Caco-2 (cell line): ENCODE data around the gene CD302. TPM values are rescaled to one million over a fixed set of nuclear protein-coding genes. Genes with fewer than 3 reads are reported as not detected.
"Not testable (repeated sequence)": the region's sequence is repeated elsewhere in the genome, so short reads cannot be mapped to it uniquely, and the experiment has no call there.

Experiments used
- BruUV-seq: library from RNA; stranded (reverse); fragments of 400-500 nt; replicated peaks from 2 replicates; lab custom pipeline; 2021; lab: Mats Ljungman, UMichigan
- CTCF ChIA-PET: fragments of 300-600 bp; sonication (Branson Sonifier 250); formaldehyde crosslinking; loops from one replicate; lab custom pipeline; 2022; ENCODE audit warnings: antibody characterized with exemption; lab: Charles Lee
- POLR2A ChIA-PET: fragments of 300-600 bp; sonication (Branson Sonifier 250); formaldehyde crosslinking; loops from one replicate; lab custom pipeline; 2022; ENCODE audit warnings: antibody characterized with exemption; lab: Charles Lee
- DNase-seq, 2 experiments: peaks; one replicate each; pipeline versions ENCODE4 v3.0.0 to v3.0.0-alpha.2; 2020 to 2022
- H3K27me3 ChIP-seq: replicated peaks from 2 replicates; pipeline ENCODE4 v1.6.0; 2011; ENCODE audit warnings: low read length; ENCODE audit not compliant: control insufficient read depth, insufficient read depth
- H3K36me3 ChIP-seq: 2 replicates; pipeline ENCODE4 v1.5.1; 2011; ENCODE audit warnings: low read length; ENCODE audit not compliant: control insufficient read depth, insufficient read depth
- H3K4me1 ChIP-seq: fragments of 250-450 bp; sonication (Bioruptor Pico); 2 replicates; pipeline ENCODE4 v1.5.1; 2020; ENCODE audit warnings: mild to moderate bottlenecking
- H3K4me3 ChIP-seq: 2 replicates; pipeline ENCODE4 v1.5.1; 2011; ENCODE audit warnings: low read depth, mild to moderate bottlenecking, control low read depth, low read length
- H3K9me3 ChIP-seq: fragments of 250-450 bp; sonication (Bioruptor Pico); 2 replicates; pipeline ENCODE4 v1.5.1; 2020; ENCODE audit warnings: mild to moderate bottlenecking, moderate library complexity
- H3K27ac Mint-ChIP-seq: one replicate; pipeline ENCODE4 v1.8.0; 2022; ENCODE audit warnings: mixed read lengths; ENCODE audit not compliant: unreplicated experiment
- H3K27me3 Mint-ChIP-seq: one replicate; pipeline ENCODE4 v1.8.0; 2022; ENCODE audit warnings: mixed read lengths; ENCODE audit not compliant: insufficient read depth, unreplicated experiment
- H3K36me3 Mint-ChIP-seq: one replicate; pipeline ENCODE4 v1.8.0; 2022; ENCODE audit warnings: mild to moderate bottlenecking, mixed read lengths; ENCODE audit not compliant: insufficient read depth, unreplicated experiment
- H3K4me1 Mint-ChIP-seq: one replicate; pipeline ENCODE4 v1.8.0; 2022; ENCODE audit warnings: low read depth, mixed read lengths; ENCODE audit not compliant: unreplicated experiment
- H3K4me3 Mint-ChIP-seq: one replicate; pipeline ENCODE4 v1.8.0; 2022; ENCODE audit warnings: mild to moderate bottlenecking, moderate library complexity, mixed read lengths; ENCODE audit not compliant: unreplicated experiment
- H3K9me3 Mint-ChIP-seq: one replicate; pipeline ENCODE4 v1.8.0; 2022; ENCODE audit warnings: mixed read lengths; ENCODE audit not compliant: unreplicated experiment
- CTCF ChIP-seq, 2 experiments: fragments of 200-600 bp in 1 of 2; IDR thresholded peaks; 1 replicate in 1 of 2; 2 replicates in 1 of 2; pipeline versions ENCODE4 v1.5.1 to v1.8.0; 2011 to 2022; ENCODE audit warnings: antibody characterized with exemption in 1 of 2, control low read depth in 1 of 2, inconsistent platforms in 1 of 2, low read depth in 1 of 2, low read length in 1 of 2, mild to moderate bottlenecking in 1 of 2, moderate library complexity in 1 of 2; ENCODE audit not compliant: insufficient read depth in 1 of 2, severe bottlenecking in 1 of 2, unreplicated experiment in 1 of 2
- intact Hi-C: fragments of 100-400 bp; cut with micrococcal nuclease; formaldehyde crosslinking; loops from one replicate; pipeline ENCODE4 v1.10.0; 2022; ENCODE audit not compliant: unreplicated experiment
- total RNA-seq: library from RNA; stranded (reverse); gene quantifications from 2 replicates; pipeline ENCODE4 v1.2.3, GENCODE V29; 2022

CD302 gene
- total RNA-seq, 1 experiment from 2014 or later: 7.5 TPM

- POLR2A ChIA-PET: no interaction called here
Observed at GRCh38 chr2:159750873-159751272, 47.1 kb downstream of the CD302 start.

GRCh38 chr2:159748089-159748488 is 49.9 kb downstream of the CD302 start:
- ChIA-PET CTCF (interaction anchor here (0.6 kb wide), 1 partner anchor 12 kb away, joined by 3 read pairs; no protein-coding TSS in a partner anchor), POLR2A (no interaction called here)
- intact Hi-C loops: no loop called here
- Mint-ChIP-seq H3K9me3 (no peaks in the 10 kb centered on the region), H3K27me3 (no peaks in the 10 kb centered on the region), H3K27ac (peak overlapping the region; percentile 42), H3K4me1 (peaks cover 9% of the 10 kb centered on the region), H3K36me3 (peaks cover 74% of the 10 kb centered on the region), H3K4me3 (no peak overlapping the region)
- Histone ChIP-seq H3K9me3 (no peaks in the 10 kb centered on the region), H3K4me3 (no peak overlapping the region), H3K4me1 (no peaks in the 10 kb centered on the region), H3K27me3 (no peaks in the 10 kb centered on the region), H3K36me3 (peaks cover 1% of the 10 kb centered on the region; the same call in 1 of the 2 replicates)
- TF ChIP-seq CTCF (IDR thresholded peaks at IDR 0.05; ENCODE audit: insufficient read depth in 1 of 2, low read depth in 1 of 2, low read length in 1 of 2, severe bottlenecking in 1 of 2, unreplicated experiment in 1 of 2): no peak
- no peak for DNase-seq
- TSS peak; percentile 36 for BruUV-seq

More at GRCh38 chr2:159750873-159751272, 47.1 kb downstream of the CD302 start:
- Mint-ChIP-seq H3K27ac (no peak overlapping the region), H3K36me3 (peaks cover 47% of the 10 kb centered on the region), H3K27me3 (no peaks in the 10 kb centered on the region), H3K4me3 (no peak overlapping the region), H3K4me1 (no peaks in the 10 kb centered on the region), H3K9me3 (no peaks in the 10 kb centered on the region)
- H3K36me3 ChIP-seq: peaks cover 1% of the 10 kb centered on the region; the same call in 1 of the 2 replicates
- no peak for TF ChIP-seq CTCF (IDR thresholded peaks at IDR 0.05; ENCODE audit: insufficient read depth in 1 of 2, low read depth in 1 of 2, low read length in 1 of 2, severe bottlenecking in 1 of 2, unreplicated experiment in 1 of 2)
- H3K4me1 ChIP-seq: no peaks in the 10 kb centered on the region
- BruUV-seq: no TSS peak
- H3K27me3 ChIP-seq: no peaks in the 10 kb centered on the region
- H3K9me3 ChIP-seq: no peaks in the 10 kb centered on the region
- CTCF ChIA-PET: no interaction called here
- DNase-seq: no peak
- no peak overlapping the region for H3K4me3 ChIP-seq
- intact Hi-C loops: no loop called here

DNA sequence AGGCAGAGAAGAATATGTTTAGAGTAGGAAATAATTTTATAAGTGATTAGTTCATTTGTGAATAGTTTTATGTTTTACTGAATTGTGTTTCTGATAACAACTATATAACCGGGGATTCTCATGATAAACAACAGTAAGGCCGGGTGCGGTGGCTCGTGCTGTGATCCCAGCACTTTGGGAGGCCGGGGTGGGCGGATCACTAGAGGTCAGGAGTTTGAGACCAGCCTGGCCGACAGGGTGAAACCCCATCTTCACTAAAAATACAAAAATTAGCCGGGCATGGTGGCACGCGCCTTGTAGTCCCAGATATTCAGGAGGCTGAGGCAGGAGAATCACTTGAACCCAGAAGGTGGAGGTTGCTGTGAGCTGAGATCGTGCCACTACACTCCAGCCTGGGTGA is 52.8 kb downstream of the CD302 start:
- H3K27ac Mint-ChIP-seq, H3K27me3 Mint-ChIP-seq, intact Hi-C loops, H3K4me1 Mint-ChIP-seq, H3K9me3 Mint-ChIP-seq, DNase-seq, POLR2A ChIA-PET, BruUV-seq, H3K27me3 ChIP-seq, CTCF ChIA-PET, H3K4me3 ChIP-seq, H3K4me3 Mint-ChIP-seq, H3K4me1 ChIP-seq, H3K36me3 ChIP-seq, H3K9me3 ChIP-seq: not testable (repeated sequence)
- H3K36me3 Mint-ChIP-seq: peaks cover 84% of the 10 kb centered on the region
